ENCODE measurements around the gene ATP8B1.

- TF ChIP-seq CTCF (conservative IDR thresholded peaks at IDR 0.05; ENCODE audit: low read depth, low read length) (no peak), EZH2phosphoT487 (IDR thresholded peaks at IDR 0.05; ENCODE audit: borderline replicate concordance, low read length) (no peak), EZH2 (IDR thresholded peaks at IDR 0.05; ENCODE audit: low read length, unreplicated experiment) (no peak)
These were observed 58.9 kb downstream of the ATP8B1 start for GRCh38 chr18:57744211-57744694.
